Mesendoderm (in vitro differentiated cells): ENCODE measurements around the gene ATP8B4.

Source experiments
- DNase-seq: peaks from one replicate; pipeline ENCODE4 v3.0.0; 2013
- H2AK5ac ChIP-seq: 2 replicates; pipeline ENCODE4 v1.6.1; 2013; ENCODE audit warnings: low read length, inconsistent platforms
- H2BK120ac ChIP-seq: 2 replicates; pipeline ENCODE4 v1.6.1; 2013; ENCODE audit warnings: low read depth, mild to moderate bottlenecking, low read length, moderate library complexity, mixed read lengths
- H2BK15ac ChIP-seq: replicated peaks from 2 replicates; pipeline ENCODE4 v1.6.1; 2013; ENCODE audit warnings: low read depth, mild to moderate bottlenecking, moderate library complexity
- H2BK5ac ChIP-seq: 2 replicates; pipeline ENCODE4 v1.6.1; 2013; ENCODE audit warnings: low read length, inconsistent platforms
- H3K18ac ChIP-seq: 2 replicates; pipeline ENCODE4 v1.6.1; 2013; ENCODE audit warnings: mild to moderate bottlenecking, low read length, mixed read lengths
- H3K23ac ChIP-seq: one replicate; pipeline ENCODE4 v1.6.1; 2013; ENCODE audit warnings: low read length
- H3K27ac ChIP-seq: 2 replicates; pipeline ENCODE4 v1.5.1; 2013; ENCODE audit warnings: low read depth, mild to moderate bottlenecking, inconsistent platforms, low read length, moderate library complexity
- H3K27me3 ChIP-seq: 2 replicates; pipeline ENCODE4 v1.6.1; 2013; ENCODE audit warnings: low read length, control low read depth, mild to moderate bottlenecking, inconsistent platforms; ENCODE audit not compliant: insufficient read depth, poor library complexity
- H3K36me3 ChIP-seq: 2 replicates; pipeline ENCODE4 v1.6.1; 2013; ENCODE audit warnings: low read length, inconsistent platforms; ENCODE audit not compliant: control insufficient read depth, insufficient read depth
- H3K4ac ChIP-seq: one replicate; pipeline ENCODE4 v1.6.1; 2013; ENCODE audit warnings: low read depth, mild to moderate bottlenecking, low read length, moderate library complexity
- H3K4me1 ChIP-seq: 2 replicates; pipeline ENCODE4 v1.6.1; 2013; ENCODE audit warnings: low read depth, low read length, inconsistent platforms; ENCODE audit not compliant: control insufficient read depth
- H3K4me2 ChIP-seq: 2 replicates; pipeline ENCODE4 v1.6.1; 2013; ENCODE audit warnings: low read length
- H3K4me3 ChIP-seq: 2 replicates; pipeline ENCODE4 v1.5.1; 2013; ENCODE audit warnings: mild to moderate bottlenecking, low read length
- H3K56ac ChIP-seq: one replicate; pipeline ENCODE4 v1.6.1; 2013; ENCODE audit warnings: low read length
- H3K79me1 ChIP-seq: 2 replicates; pipeline ENCODE4 v1.6.1; 2013; ENCODE audit warnings: low read length, inconsistent platforms
- H3K79me2 ChIP-seq: 2 replicates; pipeline ENCODE4 v1.6.1; 2013; ENCODE audit warnings: mild to moderate bottlenecking, low read length; ENCODE audit not compliant: control insufficient read depth, insufficient read depth
- H3K9ac ChIP-seq: 2 replicates; pipeline ENCODE4 v1.6.1; 2013; ENCODE audit warnings: low read length, inconsistent platforms
- H4K5ac ChIP-seq: one replicate; pipeline ENCODE4 v1.6.1; 2013; ENCODE audit warnings: low read length
- H4K8ac ChIP-seq: one replicate; pipeline ENCODE4 v1.6.1; 2013; ENCODE audit warnings: low read depth, mild to moderate bottlenecking, control low read depth, low read length, moderate library complexity
- WGBS: extraction: QIAGEN DNeasy Blood & Tissue Kit; methylation state at CpG from one replicate; pipeline ENCODE4 v1.1.7; 2013; ENCODE audit warnings: low lambda C conversion rate, missing lambda C conversion rate; ENCODE audit not compliant: insufficient coverage; ENCODE audit errors: extremely low coverage; 5-methylcytosine and 5-hydroxymethylcytosine counted together

The ATP8B4 gene

DNA sequence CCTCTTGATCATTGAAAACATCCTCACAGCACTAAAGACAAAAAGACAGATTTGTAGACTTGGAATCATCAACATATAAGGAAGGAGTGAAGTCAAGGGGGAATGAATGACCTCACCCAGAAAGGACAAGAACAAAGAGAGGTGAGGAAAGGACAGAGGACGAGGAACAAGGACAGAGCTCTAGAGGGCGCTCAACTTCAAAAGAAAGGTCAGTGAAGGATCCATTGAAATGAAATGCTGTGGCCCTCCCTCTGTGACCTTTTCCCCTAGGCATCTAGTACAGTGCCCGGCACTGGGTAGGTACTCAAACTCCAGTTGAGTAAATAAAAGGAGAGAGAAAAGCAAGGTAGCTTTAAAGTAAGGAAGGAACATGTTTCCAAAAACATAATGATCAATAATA, 2.6 kb downstream of the ATP8B4 start:
- Histone ChIP-seq H3K4me3 (no peak overlapping the region), H3K79me2 (no peaks in the 10 kb centered on the region), H2BK120ac (no peak overlapping the region), H2AK5ac (no peak overlapping the region), H3K56ac (no peak overlapping the region), H4K8ac (no peak overlapping the region), H3K4ac (no peak overlapping the region), H3K4me1 (peaks cover 2% of the 10 kb centered on the region), H3K23ac (no peak overlapping the region), H3K18ac (no peak overlapping the region), H4K5ac (no peak overlapping the region), H3K27me3 (no peaks in the 10 kb centered on the region), H3K36me3 (no peaks in the 10 kb centered on the region), H3K79me1 (no peaks in the 10 kb centered on the region), H3K9ac (no peak overlapping the region), H2BK5ac (no peak overlapping the region), H3K27ac (no peak overlapping the region), H3K4me2 (no peak overlapping the region), H2BK15ac (no peak overlapping the region)
- WGBS, result no CpG with 5 or more reads among the region's 3 CpGs
- DNase-seq, result peak; percentile 88

DNA sequence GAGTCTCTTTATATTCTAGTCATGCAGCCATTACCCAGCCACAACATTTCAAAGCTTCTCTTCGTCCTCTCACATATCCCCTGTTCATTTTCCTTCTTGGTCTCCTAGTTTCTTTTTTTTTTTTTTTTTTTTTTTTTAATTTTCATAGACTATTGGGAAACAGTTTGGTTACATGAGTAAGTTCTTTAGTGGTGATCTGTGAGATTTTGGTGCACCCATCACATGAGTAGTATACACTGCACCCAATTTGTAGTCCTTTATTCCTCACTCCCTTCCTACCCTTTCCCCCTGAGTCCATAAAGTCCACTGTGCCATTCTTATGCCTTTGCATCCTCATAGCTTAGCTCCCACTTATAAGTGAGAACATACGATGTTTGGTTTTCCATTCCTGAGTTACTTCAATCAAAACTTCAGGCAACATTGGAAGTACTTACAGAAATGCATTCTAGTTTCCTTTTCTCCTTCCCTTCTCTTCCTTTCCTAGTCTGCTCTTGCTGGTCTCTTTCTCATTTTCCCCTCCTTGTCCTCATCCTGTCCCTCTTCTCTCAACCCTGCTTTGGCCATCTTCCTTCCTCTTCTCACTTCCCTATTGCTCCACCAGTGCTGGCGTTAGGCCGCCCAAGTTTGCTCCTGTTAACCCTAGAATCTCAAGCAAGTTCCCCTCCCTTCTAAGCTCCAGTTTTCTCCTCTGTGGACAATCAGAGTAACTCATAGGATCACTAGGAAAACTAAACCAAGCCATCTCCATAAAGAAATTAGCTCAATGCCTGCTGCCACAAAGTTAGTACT, 4.8 kb downstream of the ATP8B4 start:
- no peaks in the 10 kb centered on the region for H3K27me3 ChIP-seq
- H3K4me2 ChIP-seq, result no peak overlapping the region
- no peak overlapping the region for H4K8ac ChIP-seq
- no peaks in the 10 kb centered on the region for H3K36me3 ChIP-seq
- DNase-seq, result no peak
- no peak overlapping the region for H3K18ac ChIP-seq
- H3K79me2 ChIP-seq, result no peaks in the 10 kb centered on the region
- H3K9ac ChIP-seq, result no peak overlapping the region
- no peak overlapping the region for H4K5ac ChIP-seq
- no peak overlapping the region for H3K27ac ChIP-seq
- H3K23ac ChIP-seq, result no peak overlapping the region
- no peaks in the 10 kb centered on the region for H3K79me1 ChIP-seq
- H3K4ac ChIP-seq, result no peak overlapping the region
- H3K4me1 ChIP-seq, result peaks cover under 1% of the 10 kb centered on the region
- WGBS, result no CpG with 5 or more reads among the region's 4 CpGs
- H2AK5ac ChIP-seq, result no peak overlapping the region
- H3K4me3 ChIP-seq, result no peak overlapping the region
- no peak overlapping the region for H2BK120ac ChIP-seq
- H3K56ac ChIP-seq, result no peak overlapping the region
- no peak overlapping the region for H2BK5ac ChIP-seq
- no peak overlapping the region for H2BK15ac ChIP-seq

DNA sequence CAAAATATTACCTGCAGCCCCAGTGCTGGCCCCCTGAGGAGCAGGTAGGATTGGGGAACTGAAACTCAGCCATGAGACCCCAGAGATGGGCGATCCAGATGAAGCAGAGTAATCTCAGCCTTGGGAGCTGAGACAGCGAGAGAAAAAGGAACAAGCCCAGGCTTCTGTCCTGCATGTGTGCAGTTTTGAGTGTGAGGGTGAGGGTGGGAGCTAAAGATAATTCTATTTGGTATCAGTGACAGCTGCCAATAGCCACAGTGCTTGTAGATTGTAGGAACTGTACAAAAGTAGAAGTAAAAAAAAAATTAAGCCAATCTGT, 5.9 kb downstream of the ATP8B4 start:
- no peak overlapping the region for H3K56ac ChIP-seq
- H3K4ac ChIP-seq, result no peak overlapping the region
- H3K4me2 ChIP-seq, result no peak overlapping the region
- no peak overlapping the region for H2BK5ac ChIP-seq
- H2AK5ac ChIP-seq, result no peak overlapping the region
- H3K79me1 ChIP-seq, result no peaks in the 10 kb centered on the region
- H3K23ac ChIP-seq, result no peak overlapping the region
- H3K27ac ChIP-seq, result no peak overlapping the region
- H4K5ac ChIP-seq, result no peak overlapping the region
- no peaks in the 10 kb centered on the region for H3K36me3 ChIP-seq
- H3K4me1 ChIP-seq, result no peaks in the 10 kb centered on the region
- no peaks in the 10 kb centered on the region for H3K27me3 ChIP-seq
- H3K9ac ChIP-seq, result no peak overlapping the region
- H4K8ac ChIP-seq, result no peak overlapping the region
- WGBS, result no CpG with 5 or more reads among the region's 2 CpGs
- no peak overlapping the region for H2BK120ac ChIP-seq
- H3K79me2 ChIP-seq, result no peaks in the 10 kb centered on the region
- H3K18ac ChIP-seq, result no peak overlapping the region
- no peak overlapping the region for H3K4me3 ChIP-seq
- no peak for DNase-seq
- H2BK15ac ChIP-seq, result no peak overlapping the region

DNA sequence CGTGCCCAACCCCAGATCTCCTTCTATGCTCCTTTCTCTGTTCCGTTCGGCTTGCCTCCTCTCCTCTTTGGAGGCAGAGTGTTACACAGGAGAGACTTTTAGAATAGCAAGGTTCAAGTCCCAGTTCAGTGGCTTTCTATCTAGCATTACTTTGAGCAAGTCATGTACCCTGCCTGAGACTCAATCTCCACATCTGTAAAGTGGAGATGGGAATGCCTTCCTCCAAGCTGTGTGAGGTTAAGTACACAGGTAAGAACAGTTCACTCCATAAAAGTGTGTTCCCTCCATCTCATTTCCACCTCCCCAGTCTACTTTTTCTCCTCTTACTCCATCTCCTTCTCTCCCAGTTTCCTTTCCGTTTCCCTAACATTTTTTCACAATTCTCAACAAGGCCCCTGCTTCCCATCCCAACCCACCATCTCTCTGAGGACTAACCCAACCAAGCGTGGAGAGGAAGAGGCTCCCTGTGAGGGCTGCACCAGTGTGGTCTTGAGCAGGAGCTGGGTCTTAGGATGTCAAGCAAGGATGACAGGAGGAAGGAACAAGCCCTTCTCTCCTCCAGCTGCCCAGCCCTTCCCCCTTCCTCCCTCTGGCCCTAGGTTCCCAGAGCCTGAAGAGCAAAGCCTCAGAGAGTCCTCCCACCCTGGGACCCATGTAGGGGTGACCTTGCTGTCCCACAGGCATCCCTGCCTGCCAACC, 6.4 kb downstream of the ATP8B4 start:
- Histone ChIP-seq H3K79me1 (no peaks in the 10 kb centered on the region), H3K4me1 (no peaks in the 10 kb centered on the region), H3K9ac (no peak overlapping the region), H3K4ac (no peak overlapping the region), H3K18ac (no peak overlapping the region), H4K5ac (no peak overlapping the region), H4K8ac (no peak overlapping the region), H3K79me2 (no peaks in the 10 kb centered on the region), H2BK15ac (no peak overlapping the region), H2AK5ac (no peak overlapping the region), H3K27ac (no peak overlapping the region), H3K27me3 (no peaks in the 10 kb centered on the region), H2BK120ac (no peak overlapping the region), H3K4me2 (no peak overlapping the region), H3K56ac (no peak overlapping the region), H3K36me3 (no peaks in the 10 kb centered on the region), H3K4me3 (no peak overlapping the region), H3K23ac (no peak overlapping the region), H2BK5ac (no peak overlapping the region)
- 100% methylated on average over 1 of the region's 5 CpGs for WGBS
- DNase-seq, result no peak

DNA sequence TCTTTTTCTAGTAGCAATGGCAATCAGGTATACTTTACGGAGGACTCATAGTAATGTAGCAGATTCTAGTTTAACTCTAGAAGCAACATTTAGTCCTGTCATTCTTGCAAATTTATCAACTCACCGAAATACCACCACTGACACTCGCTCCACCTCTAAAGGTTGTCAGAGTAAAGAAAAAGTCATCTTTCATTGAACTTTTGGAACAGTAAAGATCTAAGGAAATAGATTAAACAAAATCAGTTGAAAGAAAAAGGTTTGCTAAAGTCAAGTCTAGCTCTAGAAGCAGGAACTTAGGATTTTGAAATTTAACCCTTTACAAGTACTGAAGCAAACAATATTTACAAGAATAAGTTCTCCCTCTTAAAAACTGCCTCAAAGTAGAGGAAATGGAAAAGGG, 8.7 kb downstream of the ATP8B4 start:
- DNase-seq, result no peak

More for the DNA sequence above, 8.7 kb downstream of the ATP8B4 start:
- Histone ChIP-seq H4K8ac (no peak overlapping the region), H4K5ac (no peak overlapping the region), H3K36me3 (no peaks in the 10 kb centered on the region), H3K79me1 (no peaks in the 10 kb centered on the region), H3K23ac (no peak overlapping the region), H3K9ac (no peak overlapping the region), H2BK120ac (no peak overlapping the region), H2BK5ac (no peak overlapping the region), H2AK5ac (no peak overlapping the region), H3K4me1 (no peaks in the 10 kb centered on the region), H3K27me3 (no peaks in the 10 kb centered on the region), H3K4me3 (no peak overlapping the region), H3K79me2 (no peaks in the 10 kb centered on the region), H3K56ac (no peak overlapping the region), H3K4ac (no peak overlapping the region), H2BK15ac (no peak overlapping the region), H3K4me2 (no peak overlapping the region), H3K18ac (no peak overlapping the region), H3K27ac (no peak overlapping the region)
- no CpG with 5 or more reads among the region's 3 CpGs for WGBS
